GM21360 (cell line): ENCODE results near the gene KIFC1.

Source experiments
- ATAC-seq: cut with Tn5 transposase; IDR thresholded peaks from one replicate; pipeline ENCODE4 v1.9.1; 2021; ENCODE audit warnings: mild to moderate bottlenecking, moderate library complexity; ENCODE audit not compliant: unreplicated experiment

The KIFC1 gene

DNA sequence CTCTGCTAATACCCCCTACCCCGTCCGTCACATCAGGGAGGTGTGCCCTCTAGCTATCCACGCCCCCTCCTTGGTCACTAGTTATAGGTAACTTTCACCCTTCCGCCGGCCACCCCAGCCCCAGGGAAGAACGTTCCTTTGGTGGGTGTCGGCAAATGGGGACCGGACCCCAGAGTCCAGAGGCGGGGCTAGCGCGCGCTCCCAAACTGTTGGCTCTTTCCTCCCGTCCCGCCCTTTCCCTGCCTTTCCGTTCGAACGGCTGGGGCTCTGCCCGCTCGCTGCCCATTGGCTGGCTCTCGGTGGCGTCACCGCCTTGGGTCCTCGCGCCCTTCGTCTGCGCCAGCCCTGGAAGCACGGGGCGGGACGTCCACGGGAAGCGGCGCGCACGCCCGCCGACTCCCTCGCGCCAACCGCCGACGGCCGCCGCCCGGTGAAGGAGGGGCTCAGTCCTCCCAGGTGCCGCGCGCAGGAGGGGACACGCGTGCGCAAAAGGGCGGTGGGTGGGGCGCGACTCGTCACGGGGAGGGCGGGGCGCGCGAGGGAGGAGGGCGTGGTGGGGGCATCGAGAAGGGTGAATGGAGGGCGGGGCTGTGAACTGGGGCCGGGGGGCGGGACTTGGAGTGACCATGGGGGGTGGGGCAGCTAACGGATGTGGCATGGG is 18.6 kb downstream of the KIFC1 start:
- peak; percentile 74 for ATAC-seq

DNA sequence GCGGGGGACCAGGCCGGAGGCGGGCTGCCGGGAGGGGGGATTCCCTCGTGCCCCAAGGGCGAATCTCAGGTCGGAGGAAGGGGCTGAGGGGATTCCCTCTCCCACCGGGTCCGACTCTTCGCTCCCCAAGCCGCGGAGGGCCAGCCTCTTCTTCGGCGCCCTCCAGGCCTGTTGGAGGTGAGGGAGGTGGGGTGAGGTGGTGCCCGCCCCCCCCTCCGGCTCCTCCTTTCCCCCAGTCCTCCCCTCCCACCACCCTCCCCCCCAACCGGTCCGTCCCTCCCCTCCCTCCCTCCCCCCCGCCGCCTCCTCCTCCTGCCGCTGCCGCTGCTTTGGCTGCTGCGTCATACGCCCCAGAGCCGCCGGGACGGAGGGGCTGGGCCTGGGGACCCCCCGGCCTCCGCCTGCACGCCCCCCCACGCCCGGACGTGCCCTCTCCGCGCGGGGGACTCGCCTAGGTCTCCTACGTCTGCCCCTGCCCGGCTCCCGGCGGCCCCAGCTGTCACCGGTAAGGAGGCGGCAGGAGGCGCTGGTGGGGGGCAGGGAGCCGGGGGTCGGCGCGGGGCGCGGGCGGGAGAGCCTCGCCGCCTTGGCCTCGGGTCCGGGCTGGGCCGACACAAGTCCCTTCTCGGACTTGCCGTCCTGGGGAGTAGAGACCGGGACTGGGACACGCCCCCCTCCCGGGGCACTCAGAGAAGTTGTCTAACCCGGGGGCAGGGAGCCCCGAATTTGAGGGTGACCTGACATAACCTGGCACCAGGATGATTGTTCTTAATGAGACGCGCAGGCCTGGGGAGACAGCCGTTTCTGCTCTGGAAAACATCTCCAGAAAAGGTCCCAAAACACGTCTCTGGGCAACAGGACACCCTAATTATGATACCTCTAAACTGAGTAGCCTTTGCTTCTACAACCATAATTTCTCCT is 19.3 kb downstream of the KIFC1 start, which contains the start of gene PHF1:
Gene PHF1, plus strand, starts transcription at position 304 of the 921 bp plus-strand sequence. CDS start 1,250 bp downstream, outside the sequence.
- ATAC-seq = peak; percentile 34

DNA sequence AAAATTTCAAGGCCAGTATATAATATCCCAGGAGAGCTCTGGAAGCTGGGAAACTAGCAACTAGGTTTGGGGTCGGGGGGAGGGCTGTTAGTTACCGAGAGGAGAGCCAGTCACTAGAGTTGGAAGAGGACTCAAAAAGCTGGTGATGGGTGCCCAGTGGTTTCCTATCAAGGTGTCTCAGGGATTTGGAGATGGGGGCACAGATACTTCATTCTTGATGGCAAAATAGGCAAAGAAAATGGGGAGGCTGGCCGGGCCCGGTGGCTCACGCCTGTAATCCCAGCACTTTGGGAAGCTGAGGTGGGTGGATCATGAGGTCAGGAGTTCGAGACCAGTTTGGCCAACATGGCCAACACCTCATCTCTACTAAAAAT is 20.0 kb downstream of the KIFC1 start:
- ATAC-seq = no peak

DNA sequence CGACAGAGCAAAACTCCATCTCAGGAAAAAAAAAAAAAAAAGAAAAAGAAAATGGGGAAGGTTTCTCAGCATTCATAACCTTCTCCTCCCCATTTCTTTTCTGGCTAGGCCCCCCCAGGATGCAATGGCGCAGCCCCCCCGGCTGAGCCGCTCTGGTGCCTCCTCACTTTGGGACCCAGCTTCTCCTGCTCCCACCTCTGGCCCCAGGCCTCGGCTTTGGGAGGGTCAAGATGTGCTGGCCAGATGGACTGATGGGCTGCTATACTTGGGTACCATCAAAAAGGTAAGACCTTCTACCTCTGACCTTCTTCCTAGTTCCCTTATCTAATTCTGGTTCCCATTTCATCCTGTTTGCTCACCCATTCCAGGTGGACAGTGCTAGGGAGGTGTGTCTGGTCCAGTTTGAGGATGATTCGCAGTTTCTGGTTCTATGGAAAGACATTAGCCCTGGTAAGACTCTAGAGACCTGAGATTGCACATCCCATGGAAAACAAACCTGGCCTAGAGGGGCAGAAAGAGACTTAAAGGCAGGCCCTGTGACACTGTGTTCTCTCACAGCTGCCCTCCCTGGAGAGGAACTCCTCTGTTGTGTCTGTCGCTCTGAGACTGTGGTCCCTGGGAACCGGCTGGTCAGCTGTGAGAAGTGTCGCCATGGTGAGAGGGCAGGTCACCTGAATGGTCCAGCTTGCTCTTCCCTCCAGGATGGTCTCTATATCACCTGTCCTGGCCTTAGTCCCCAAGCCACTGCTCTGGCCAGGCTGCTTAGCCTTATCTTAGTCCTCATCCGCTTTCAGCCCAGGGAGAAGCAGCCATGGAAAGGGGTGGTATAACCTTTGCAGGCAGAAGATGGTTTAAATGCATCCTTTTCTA is 20.8 kb downstream of the KIFC1 start:
- no peak for ATAC-seq

DNA sequence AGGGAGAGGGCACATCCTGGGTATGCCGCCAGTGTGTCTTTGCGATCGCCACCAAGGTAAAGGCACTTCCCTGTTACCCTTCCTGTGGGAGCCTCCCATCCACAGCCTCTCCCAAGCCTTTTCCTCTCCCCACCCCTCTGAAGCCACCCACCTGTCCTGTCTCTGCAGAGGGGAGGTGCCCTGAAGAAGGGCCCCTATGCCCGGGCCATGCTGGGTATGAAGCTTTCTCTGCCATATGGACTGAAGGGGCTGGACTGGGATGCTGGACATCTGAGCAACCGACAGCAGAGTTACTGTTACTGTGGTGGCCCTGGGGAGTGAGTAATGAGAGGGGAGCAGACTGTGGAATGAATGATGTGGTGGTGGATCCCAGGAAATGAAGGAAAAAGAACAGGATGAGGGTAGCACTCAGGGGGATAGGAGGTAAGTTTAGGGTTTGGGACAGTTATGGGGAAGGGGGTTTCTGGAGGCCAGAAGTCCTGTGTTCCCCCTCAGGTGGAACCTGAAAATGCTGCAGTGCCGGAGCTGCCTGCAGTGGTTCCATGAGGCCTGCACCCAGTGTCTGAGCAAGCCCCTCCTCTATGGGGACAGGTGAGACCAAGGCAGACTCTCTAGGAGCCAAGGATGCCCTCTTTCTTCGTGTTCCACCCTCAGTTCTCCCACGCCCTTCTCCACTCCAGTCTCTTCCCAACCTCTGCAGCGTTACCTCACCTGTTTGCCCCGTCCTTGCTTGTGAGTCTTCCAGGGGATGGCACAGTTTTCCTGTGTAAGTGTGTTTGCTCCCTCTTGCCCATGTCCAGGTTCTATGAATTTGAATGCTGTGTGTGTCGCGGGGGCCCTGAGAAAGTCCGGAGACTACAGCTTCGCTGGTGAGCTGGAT is 21.9 kb downstream of the KIFC1 start:
- no peak for ATAC-seq

DNA sequence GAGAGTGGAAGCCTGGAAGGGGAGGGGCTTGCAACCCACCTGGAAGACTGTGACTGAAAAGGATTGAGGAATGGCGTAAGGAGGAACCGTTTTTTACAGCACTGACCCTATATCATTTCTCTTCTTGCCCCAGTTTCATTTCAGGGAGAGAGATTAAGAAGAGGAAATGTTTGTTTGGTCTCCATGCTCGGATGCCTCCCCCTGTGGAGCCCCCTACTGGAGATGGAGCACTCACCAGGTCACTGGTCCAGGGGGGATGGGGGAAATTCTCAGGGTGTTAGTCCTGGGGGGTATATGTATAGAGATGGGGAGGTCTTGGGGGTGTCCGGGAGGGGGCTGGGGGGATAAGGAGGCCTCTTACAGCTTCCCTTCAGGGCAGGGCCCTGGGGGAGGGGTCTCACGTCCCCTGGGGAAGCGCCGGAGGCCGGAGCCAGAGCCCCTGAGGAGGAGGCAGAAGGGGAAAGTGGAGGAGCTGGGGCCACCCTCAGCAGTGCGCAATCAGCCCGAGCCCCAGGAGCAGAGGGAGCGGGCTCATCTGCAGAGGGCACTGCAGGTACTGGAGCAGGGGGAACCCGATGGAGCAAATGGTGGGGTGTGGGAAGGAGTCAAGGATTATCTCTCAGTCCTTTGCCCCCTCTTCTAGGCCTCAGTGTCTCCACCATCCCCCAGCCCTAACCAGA is 23.1 kb downstream of the KIFC1 start:
- no peak for ATAC-seq

DNA sequence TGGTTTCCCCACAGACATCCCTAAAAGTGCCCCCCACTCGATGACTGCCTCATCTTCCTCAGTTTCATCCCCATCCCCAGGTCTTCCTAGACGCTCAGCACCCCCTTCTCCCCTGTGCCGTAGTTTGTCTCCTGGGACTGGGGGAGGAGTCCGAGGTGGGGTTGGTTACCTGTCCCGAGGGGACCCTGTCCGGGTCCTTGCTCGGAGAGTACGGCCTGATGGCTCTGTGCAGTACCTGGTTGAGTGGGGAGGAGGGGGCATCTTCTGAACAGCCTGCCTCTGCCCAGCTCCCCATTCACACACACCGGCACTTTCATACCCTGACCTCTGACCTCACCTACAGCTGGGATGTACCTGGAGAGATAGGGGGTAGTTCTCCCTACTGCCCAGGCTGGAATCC is 24.2 kb downstream of the KIFC1 start:
- ATAC-seq = no peak

DNA sequence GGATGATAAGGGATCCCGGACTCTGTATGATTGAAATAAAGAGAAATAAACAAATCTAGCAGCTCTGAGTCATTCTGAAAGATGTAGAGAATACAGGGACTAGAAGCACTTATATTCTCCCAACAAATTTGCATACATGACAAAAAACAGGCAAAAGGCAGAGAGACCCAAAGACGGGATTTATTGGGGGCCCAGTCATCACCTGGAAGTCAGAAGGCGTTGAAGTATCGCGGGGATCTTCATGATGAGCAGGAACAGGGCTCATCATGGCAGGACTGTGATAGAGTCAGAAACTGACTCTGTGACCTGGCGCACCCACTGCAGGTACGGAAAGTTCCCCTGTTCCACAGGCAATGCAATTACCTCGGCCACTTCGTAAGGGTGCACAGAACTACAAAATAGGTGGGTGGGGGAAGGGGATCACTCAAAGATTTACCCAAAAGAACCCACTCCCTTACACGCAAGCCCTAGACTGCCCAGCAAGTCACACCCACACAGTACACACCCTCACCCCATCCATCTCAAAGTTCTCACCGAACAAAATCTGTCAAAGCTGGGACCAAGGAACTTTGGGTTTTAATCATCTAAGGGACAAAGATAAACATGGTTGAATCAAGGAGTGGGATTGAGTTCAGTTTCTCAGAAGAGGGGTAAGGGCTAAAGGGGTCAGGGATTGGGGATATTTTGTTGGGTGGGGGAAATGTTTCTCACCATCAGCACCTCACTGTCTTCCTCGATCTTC is 24.9 kb downstream of the KIFC1 start:
- ATAC-seq = no peak

DNA sequence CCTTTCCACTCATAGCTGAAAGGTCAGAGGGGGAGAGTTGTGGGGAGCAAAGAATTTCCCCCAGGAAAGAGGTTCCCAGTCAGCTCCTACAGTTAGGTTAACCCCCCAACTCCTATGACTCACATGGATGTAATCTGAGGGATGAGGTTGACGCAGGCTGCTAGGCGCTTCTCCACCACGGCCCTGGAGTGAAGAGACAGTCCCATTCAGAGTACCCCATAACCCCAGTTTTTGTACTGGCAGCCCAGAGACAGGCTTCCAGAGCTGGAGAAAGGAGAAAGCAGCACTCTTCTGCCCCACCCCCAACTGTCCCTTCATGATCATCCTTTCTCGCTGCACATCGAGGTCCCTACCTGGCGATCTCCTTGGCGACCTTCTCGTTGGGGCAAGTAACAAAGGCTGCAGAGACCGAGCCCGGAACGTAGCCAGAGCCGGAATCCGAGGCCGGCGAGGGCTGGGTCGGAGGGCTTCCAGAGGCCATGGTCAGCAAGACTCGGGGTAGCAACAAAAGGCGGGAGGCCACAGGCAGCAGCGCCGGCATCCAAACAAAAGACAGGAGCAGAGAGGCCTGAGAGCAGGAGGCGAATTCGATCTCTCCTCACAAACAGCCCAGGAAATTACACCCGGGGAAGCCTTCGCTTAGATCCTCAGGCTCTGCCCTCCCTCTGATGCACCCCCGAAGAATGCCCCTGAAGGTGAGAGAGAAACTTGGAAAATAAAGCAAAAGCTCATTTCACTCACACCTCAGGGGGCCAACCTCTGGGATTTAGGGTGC is 25.7 kb downstream of the KIFC1 start:
- no peak for ATAC-seq

DNA sequence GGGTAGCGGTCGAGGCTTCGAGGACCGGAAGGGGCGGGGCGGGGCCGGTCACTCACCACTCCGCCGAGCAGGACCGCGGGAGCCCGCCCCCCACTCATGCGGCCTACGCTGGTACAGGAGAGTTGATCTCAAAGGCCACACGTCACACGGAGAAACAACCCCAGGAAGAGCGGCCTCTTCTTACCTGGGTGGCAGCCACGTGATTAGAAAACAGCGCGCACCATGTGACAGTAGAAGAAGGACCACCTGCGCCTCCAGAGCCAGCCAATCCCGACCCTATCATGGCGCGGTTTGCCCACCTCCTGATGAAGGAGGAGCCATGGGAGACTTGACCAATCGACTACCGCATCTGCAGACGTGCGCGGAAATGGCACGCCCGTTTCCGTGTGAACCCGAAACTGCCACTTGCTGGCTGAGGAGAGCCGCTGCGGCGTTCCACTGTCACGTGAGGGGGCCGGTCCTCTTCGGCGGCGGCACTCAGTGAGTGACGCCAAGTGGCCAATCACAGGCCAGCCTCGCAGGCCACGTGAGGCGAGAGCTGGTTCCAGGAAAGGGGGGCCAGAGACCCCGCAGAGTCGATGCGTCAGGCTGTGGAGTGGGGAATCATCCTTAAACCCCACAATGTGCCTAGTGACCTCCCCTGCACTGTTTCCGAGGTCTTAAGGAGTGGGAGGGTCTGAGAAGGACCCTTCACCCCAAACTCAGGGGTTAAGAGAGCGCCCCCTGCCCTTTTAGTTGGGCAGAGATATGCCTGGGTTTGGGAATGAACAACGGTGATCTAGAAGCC is 26.5 kb downstream of the KIFC1 start, which contains the start of gene CUTA:
Gene CUTA, minus strand, starts transcription at position 205 of the 787 bp plus-strand sequence. Its CDS starts 107 bp downstream, at position 98.
- peak; percentile 79 for ATAC-seq

DNA sequence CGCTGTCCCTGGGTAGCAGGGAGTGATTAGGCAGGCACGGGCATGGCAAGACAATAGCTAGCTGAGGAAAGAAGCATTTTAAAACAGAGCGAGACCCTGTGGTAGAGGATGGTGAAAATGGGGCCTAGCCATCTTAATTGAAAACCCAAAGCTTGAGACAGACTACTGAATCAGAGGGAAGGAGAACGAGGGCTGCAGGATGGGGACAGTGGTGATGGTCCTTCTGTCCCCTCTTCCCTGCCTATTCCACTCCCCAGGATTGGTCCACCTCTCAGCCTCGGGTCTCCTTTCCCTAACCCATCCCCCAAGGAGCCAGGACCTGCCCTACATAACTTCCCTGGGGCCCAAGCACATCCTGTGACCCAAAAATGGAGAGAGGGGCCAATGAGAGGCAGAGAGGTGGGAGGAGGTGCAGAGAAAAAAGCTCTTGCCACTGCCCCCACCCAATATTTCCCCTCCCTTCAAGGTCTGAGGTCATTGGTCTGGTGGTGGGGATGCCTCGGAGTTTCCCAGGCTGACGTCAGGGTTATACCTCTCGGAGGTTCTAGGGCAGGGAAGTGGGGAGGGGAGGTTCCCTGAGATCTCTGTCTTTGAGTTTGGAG is 27.2 kb downstream of the KIFC1 start:
- ATAC-seq = no peak

DNA sequence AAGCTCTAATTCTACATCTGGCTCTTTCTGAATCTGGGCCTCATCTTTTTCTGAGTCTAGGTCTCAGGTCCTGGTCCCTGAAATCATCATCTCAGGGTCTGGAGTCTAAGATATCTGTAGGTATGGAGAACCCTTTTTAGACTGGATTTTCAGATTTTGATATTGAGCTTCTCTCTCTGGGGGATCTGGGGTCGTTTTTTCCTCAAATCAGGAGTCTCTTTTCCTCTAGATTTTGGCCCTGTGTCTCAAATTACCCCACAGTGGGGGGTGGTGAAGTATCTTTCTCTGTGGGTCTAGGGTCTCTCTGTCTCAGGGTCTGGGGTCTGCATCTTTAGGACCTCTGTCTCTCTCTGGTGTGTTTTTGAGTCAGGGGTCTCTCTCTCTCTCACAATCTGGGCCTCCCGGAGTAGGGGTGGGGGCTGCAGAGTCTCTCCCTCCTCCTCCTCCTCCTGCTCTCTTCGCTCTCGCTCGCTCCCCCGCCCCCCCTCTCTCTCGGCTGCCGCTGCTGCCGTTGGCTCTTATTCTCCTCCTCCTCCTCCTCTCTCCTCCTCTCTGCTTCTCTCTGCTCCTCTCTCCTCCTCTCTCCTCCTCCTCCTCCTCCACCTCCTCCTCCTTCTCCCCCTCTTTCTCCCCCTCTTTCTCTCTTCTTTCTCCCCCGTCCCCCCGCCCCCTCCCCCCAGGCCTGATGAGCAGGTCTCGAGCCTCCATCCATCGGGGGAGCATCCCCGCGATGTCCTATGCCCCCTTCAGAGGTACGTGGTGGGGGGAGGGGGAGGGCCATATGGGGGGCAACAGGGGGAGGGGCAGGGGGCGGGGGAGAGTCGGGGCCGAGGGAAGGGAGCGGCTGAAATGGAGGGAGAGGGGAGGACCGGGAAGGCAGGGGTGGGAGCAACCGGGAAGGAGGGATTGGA is 28.2 kb downstream of the KIFC1 start, which contains the start of gene SYNGAP1:
Gene SYNGAP1, plus strand, starts transcription at position 486 of the 911 bp plus-strand sequence. Its CDS starts 200 bp downstream, at position 686.
- ATAC-seq = no peak

DNA sequence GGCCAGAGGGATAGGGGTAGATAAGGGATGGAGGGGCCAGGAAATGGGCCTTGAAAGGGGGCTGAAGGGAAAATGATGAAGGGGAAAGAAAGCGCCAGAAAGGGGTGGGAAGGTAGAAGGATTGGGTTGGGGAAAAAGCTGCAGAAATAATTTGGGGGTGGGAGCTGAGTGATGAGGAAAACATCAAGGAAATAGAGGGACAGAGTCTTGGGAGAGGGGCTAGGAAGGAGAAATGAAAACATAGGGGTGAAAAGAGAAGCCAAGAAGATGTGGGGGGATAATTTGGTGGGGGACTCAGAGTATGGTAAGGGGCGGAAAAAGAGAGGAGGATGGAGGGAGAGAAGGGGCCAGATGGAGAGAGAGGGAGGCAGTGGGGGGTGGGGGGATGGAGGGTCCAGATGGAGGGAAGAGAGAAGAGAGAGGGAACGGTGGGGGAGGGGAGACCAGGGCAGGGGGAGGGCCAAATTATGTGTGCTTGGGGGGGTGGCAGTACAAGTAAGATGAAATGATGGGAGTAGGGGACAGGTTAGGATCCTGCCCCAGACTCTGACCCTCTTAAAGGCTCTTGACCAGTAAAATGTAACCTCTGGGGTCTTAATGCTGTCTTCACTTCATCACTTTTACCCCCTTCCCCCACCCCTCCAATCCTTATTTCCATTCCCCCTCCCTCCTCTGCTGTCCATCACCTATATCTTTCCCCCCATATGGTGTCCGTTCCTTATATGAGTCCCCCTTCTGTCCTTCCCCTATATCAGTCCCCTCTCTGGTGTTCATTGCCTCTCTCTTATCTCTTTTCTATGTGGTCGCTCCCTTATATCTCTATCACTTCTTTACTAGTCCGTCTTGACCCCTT is 29.1 kb downstream of the KIFC1 start:
- no peak for ATAC-seq

DNA sequence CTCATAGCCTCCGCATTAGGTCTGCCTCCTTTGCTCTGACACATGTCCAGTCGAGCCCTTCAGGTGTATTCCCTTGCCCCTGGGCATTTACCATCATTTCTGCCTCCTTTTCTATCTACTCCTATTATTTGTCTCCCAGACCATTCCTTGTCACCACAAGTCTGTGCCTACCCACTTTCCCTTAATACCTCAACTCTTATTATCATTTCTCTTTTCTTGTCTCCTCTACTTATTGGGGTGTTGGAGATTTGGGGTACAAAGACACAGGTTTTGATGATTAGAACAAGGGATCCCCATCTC is 29.7 kb downstream of the KIFC1 start:
- ATAC-seq = no peak

DNA sequence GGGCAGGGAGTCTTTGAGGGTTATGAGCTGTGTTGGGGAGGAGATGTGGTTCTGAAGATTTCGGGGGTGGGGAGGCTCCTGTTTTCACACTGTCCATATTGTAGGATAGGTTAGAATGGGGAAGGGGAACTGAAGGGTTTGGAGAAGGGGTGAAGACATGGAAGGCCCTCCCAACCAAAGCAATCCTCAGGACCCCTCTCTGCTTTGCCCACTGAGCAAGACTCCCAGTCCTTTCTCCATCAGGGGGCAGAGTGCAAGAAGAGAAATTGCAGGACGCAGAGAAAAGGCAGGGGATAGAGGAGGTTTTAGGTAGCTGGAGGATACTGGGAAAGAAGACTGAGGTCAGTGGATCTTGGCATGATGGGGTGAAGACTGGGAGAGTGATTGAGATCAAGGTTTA is 32.2 kb downstream of the KIFC1 start:
- ATAC-seq = no peak
